Stimulated activated CD4-positive, alpha-beta T cell treated with anti-CD3 and anti-CD28 coated beads, Interleukin-15, amount 100 ng/mL, for 24 hours (primary cell): ENCODE data around the gene PKD2L1.

Experiments
- DNase-seq: peaks from one replicate; pipeline ENCODE4 v3.0.0-alpha.2; 2020

The PKD2L1 gene

DNA sequence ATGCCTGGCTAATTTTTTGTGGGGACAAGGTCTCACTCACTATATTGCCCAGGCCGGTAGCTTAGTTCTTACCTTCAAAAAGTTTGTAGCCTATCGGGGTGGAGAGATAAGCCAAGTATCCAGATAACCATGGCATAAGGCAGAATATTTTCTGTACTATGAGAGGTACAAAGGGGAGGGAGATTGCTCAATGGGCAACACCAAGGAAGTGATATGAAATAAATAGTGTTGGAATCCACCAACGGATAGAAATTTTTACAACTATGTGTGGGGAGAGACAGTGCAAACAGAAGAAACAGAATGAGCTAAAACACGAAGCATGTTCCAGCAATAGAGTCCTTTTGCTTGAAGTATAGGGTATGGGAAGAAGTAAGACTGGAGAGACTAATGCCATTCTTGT lies 25.1 kb upstream of the PKD2L1 start:
- no peak for DNase-seq

GRCh38 chr10:100353770-100354485 lies 23.9 kb upstream of the PKD2L1 start:
- DNase-seq = no peak

DNA sequence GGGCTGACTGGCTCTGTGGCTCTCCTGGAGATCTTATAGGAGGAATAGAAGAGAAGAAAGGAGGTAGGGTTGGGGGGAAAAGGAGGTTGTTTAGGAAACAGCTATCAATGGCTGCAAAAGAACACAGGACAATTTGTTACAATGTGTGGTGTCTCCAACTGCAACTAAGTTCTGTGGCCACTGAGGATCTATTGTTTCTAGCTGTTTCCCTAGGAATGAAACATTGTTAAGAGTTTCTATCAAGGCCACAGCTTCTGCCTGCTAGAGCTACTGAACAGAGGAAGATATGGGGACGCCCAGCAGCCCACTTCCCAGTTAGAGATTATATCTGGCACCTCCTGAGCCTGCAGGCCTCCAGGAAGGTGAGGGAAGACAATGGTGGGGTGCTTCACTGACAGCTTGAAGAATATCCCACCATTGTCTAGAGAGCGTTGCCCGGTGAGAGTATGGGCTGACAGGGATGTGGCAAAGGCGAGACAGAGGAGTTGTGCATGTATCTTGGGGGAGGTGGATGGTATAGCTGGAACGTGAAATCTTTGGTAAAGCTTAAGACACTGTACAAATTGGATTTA lies 21.0 kb upstream of the PKD2L1 start:
- no peak for DNase-seq

DNA sequence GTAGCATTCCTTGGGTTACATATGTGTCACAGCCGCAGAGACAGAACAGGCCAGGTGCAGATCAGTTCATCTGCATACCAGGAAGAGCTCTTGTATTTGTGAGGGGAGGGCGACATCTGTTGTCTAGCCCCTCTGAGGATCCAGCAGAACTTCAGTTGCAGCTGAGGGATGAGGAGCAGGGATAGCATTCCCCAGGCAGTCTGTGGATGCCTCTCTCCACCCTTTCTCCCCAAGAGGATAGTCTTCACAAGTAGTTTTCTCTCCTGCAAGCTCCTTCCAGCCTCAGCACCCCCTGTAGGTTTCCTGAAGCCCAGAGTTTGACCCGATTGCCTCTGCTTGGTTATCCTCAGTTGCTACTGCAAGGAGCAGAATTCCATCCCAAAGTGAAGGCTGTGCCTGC lies 19.6 kb upstream of the PKD2L1 start:
- no peak for DNase-seq

GRCh38 chr10:100349087-100349486 lies 19.1 kb upstream of the PKD2L1 start:
- no peak for DNase-seq

GRCh38 chr10:100348389-100348927 lies 18.4 kb upstream of the PKD2L1 start:
- no peak for DNase-seq

DNA sequence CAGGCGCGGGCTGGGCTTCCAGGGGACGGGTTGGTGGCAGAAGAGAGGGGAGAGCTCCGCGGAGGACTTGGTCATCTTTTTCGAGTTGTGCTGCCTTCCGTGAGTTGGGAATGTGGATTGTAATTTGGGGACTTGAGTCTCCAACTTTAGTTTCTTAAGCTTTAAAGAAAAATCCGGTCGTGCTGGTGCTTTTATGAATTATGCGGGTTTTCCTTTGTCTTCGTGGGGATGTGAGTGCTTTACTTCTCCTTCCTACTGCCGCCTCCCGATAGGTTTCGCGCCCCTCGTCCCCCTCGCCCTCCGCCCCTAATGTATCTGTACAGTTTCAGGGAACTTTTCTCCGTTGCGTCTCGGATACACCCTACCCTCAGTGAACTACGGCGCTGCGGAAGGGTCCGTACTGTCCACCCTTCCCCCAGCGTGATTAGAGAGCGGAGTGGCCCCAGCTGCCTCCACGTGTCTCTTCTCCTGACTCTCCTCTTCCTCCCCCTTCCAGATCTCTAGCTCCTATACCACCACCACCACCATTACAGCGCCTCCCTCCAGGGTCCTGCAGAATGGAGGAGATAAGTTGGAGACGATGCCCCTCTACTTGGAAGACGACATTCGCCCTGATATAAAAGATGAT lies 17.7 kb upstream of the PKD2L1 start:
- DNase-seq = peak; percentile 26

- peak; percentile 92 for DNase-seq
Observed at GRCh38 chr10:100346765-100347567, 16.9 kb upstream of the PKD2L1 start, which contains the start of gene SCD. SCD (plus strand) TSS chr10:100347233; CDS start chr10:100347505, 272 bp downstream.

DNA sequence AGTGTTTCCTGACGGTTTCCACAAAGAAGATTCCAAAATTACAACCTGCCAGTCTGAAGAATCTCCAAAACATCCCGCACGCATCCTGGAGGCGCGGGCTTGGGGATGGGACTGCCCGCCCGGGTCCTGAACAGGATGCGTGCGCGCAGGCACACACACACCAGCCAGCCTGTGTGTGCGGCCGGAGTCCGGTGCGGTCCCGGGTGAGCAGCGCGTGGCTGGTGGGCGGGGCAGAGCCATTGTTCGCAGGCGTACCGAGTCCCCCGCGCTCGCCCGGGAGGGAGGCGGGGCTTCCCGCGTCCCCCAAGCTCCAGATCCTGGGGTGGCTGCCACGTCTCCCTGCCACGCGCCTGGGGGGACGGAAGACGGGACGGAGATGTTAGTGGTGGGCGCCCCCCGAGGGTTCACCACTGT lies 16.3 kb upstream of the PKD2L1 start:
- peak; percentile 89 for DNase-seq

GRCh38 chr10:100345570-100346330 lies 15.7 kb upstream of the PKD2L1 start:
- no peak for DNase-seq

- DNase-seq = no peak
Observed at GRCh38 chr10:100344241-100344788, 14.3 kb upstream of the PKD2L1 start.

GRCh38 chr10:100342627-100342972 lies 12.6 kb upstream of the PKD2L1 start:
- DNase-seq = no peak

DNA sequence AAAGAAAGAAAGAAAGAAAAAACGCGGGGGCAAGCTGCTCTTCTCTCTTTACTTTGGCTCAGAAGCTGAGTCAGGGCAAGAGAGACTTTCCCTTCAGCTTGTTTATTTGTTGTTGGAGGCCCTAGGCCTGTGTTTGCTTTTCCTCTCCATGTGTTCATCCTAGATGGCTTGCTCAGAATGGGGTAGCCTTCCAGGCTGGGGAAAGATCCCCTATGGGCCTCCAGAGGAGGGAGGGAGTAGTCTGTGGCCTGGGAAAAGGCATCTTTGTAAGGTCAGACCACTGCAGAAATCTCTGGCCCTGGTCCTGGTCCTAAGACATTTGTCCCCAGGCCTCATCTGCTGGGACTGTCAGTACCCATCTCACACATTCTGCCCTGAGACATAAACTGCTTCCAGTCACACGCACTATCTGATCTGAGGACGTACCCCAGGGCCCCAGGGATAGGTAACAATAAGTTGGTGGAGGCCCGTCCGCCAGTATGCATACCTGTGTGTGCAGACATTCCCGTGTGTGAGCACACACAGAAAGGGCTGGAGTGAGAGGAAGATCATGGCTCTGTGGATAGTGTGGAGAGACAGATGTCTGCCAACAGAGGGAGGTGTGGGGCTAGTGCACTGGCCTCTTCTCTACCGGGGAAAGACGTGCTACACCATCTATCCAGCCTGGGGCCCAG lies 12.1 kb upstream of the PKD2L1 start:
- peak; percentile 62 for DNase-seq

GRCh38 chr10:100340948-100341847 lies 11.2 kb upstream of the PKD2L1 start:
- no peak for DNase-seq

- no peak for DNase-seq
Observed at GRCh38 chr10:100339236-100339635, 9.2 kb upstream of the PKD2L1 start.

- DNase-seq = peak; percentile 84
Observed at GRCh38 chr10:100338434-100339036, 8.5 kb upstream of the PKD2L1 start.

GRCh38 chr10:100334762-100335161 lies 4.7 kb upstream of the PKD2L1 start:
- DNase-seq = no peak

GRCh38 chr10:100333661-100334440 lies 3.8 kb upstream of the PKD2L1 start:
- DNase-seq = no peak

DNA sequence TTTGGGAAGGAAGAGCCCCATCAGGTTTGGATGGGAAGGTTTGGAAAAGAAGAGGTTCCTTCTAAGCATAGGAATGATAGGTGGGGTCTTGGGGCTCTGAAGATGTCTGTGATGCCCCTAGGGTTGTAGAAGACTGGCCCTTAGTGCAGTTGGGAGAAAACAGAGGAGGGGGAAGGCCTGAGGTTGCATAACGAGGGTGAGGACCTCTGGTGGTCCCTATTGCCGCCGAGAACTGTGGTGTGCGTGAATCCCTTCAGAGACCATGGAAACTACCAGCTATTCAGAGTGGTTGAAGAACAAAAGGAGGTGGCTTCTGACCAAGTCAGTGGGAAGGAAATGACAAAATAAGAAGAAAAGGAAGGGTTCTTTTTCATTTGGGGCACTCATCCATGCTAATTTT lies 3.1 kb upstream of the PKD2L1 start:
- no peak for DNase-seq
